CD4-positive, alpha-beta T cell treated with Interleukin-17A for 4 hours (primary cell): ENCODE measurements around the gene KIAA0753.

Experiments used
- DNase-seq: peaks from one replicate; pipeline ENCODE4 v3.0.0-alpha.2; 2020; ENCODE audit warnings: mixed read lengths

Gene KIAA0753

GRCh38 chr17:6639586-6640535 lies 650 bp downstream of the KIAA0753 start:
- peak; percentile 39 for DNase-seq

- no peak for DNase-seq
These were observed 1.4 kb downstream of the KIAA0753 start for GRCh38 chr17:6639014-6639585.

GRCh38 chr17:6638046-6638908 lies 2.2 kb downstream of the KIAA0753 start:
- DNase-seq: no peak

- DNase-seq: no peak
These were observed 3.1 kb downstream of the KIAA0753 start for GRCh38 chr17:6637458-6637840.

- no peak for DNase-seq
These were observed 3.7 kb downstream of the KIAA0753 start for GRCh38 chr17:6636616-6637457.

GRCh38 chr17:6636105-6636504 lies 4.4 kb downstream of the KIAA0753 start:
- no peak for DNase-seq

- DNase-seq: no peak
These were observed 7.2 kb downstream of the KIAA0753 start for GRCh38 chr17:6633263-6633662.

GRCh38 chr17:6632530-6632929 lies 8.0 kb downstream of the KIAA0753 start:
- no peak for DNase-seq

- DNase-seq: no peak
These were observed 10.1 kb downstream of the KIAA0753 start for GRCh38 chr17:6630390-6630789.

GRCh38 chr17:6627019-6627418 lies 13.5 kb downstream of the KIAA0753 start:
- no peak for DNase-seq

- no peak for DNase-seq
These were observed 13.9 kb downstream of the KIAA0753 start for GRCh38 chr17:6626616-6627015.

GRCh38 chr17:6623941-6624340 lies 16.6 kb downstream of the KIAA0753 start:
- no peak for DNase-seq

GRCh38 chr17:6611231-6611630 lies 29.3 kb downstream of the KIAA0753 start:
- no peak for DNase-seq

- DNase-seq: no peak
These were observed 30.5 kb downstream of the KIAA0753 start for GRCh38 chr17:6610011-6610410.

- no peak for DNase-seq
These were observed 32.2 kb downstream of the KIAA0753 start for GRCh38 chr17:6608321-6608720.

GRCh38 chr17:6605142-6605541 lies 35.4 kb downstream of the KIAA0753 start:
- DNase-seq: no peak

GRCh38 chr17:6603744-6604325 lies 36.7 kb downstream of the KIAA0753 start:
- DNase-seq: no peak

GRCh38 chr17:6602141-6602540 lies 38.4 kb downstream of the KIAA0753 start:
- no peak for DNase-seq

- no peak for DNase-seq
These were observed 41.1 kb downstream of the KIAA0753 start for GRCh38 chr17:6599364-6599763.

GRCh38 chr17:6597727-6598126 lies 42.8 kb downstream of the KIAA0753 start:
- no peak for DNase-seq

- no peak for DNase-seq
These were observed 43.6 kb downstream of the KIAA0753 start for GRCh38 chr17:6596941-6597340.

GRCh38 chr17:6596511-6596910 lies 44.0 kb downstream of the KIAA0753 start:
- DNase-seq: no peak
